ENCODE data around the gene CHD6.

DNA sequence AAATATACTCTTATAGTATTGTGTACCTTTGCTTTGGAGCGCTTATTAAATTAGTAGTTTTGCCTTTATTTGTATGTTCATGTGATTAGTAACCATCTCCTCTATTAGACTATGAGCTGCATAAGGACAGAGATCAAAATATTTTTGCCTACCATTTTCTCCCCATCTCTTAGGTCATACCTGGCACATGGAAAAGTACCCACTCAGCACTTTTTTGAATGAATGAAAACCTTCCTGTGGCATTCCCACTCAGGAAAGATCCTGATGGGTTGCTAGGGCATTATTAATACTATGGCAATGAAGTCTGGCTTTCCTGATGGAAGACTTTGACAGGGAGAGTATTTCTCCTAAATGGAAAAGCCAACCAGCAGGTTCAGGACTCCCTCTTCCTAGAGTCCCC is 20.3 kb upstream of the CHD6 start:
- TF ChIP-seq, protein P1, sequence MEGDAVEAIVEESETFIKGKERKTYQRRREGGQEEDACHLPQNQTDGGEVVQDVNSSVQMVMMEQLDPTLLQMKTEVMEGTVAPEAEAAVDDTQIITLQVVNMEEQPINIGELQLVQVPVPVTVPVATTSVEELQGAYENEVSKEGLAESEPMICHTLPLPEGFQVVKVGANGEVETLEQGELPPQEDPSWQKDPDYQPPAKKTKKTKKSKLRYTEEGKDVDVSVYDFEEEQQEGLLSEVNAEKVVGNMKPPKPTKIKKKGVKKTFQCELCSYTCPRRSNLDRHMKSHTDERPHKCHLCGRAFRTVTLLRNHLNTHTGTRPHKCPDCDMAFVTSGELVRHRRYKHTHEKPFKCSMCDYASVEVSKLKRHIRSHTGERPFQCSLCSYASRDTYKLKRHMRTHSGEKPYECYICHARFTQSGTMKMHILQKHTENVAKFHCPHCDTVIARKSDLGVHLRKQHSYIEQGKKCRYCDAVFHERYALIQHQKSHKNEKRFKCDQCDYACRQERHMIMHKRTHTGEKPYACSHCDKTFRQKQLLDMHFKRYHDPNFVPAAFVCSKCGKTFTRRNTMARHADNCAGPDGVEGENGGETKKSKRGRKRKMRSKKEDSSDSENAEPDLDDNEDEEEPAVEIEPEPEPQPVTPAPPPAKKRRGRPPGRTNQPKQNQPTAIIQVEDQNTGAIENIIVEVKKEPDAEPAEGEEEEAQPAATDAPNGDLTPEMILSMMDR (IDR thresholded peaks at IDR 0.05; ENCODE audit: low read length) = no peak
- no peak for TF ChIP-seq EZH2 (IDR thresholded peaks at IDR 0.05; ENCODE audit: borderline replicate concordance, low read length)

All from OCI-LY1 (cell line).